AG08395 (cell line): Measurements from ENCODE around the gene FTCD.
"Not testable (repeated sequence)": the region's sequence is repeated elsewhere in the genome, so short reads cannot be mapped to it uniquely, and the experiment has no call there.

Experiments
- DNase-seq: peaks from one replicate; pipeline ENCODE4 v3.0.0; 2012; ENCODE audit warnings: mixed read lengths, low spot score

FTCD gene

DNA sequence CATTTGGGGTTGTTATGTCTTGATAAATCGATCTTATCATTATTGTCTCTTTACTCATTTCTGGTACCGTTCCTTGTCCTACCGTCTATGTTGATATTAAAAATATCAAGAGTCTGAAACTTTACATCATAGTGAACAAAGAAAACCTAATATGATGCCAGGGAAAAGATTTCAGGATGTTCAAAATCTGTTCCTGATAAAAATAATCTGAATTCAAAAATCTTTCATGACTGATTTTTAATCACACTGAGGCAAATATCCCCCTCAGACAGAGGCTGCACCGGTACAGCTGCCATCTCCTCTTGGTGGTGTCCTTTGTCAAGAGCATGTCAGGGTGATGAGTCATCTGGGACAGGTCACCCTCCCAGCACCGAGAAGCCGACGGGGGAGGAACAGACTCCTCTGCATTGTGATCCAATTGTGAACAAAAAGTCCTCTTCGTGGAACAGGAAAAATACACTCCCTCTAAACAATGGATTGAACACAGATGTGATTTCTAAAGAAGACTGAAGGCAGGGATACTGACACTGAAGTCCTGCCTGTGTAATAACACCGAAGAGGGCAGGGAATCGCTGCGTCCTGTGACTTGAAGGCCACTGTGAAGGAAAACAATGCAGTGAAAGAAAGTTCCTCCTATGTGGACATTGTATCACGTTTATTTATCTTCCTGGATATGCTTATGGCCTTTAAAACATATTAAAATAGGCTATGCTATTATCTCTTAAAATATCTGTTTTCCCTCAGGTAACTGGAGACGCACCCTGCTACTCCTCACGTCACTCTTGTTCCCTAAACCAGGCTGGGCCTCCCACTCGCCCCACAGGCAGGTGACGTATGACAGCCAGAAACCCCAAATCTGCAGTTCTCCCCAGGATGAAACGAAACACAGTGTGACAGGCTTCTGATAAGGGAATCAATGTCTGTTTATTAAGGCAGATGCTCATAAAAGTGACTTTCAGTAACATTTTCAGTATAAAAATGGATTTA, 33.1 kb upstream of the FTCD start:
- DNase-seq = peak; percentile 69

DNA sequence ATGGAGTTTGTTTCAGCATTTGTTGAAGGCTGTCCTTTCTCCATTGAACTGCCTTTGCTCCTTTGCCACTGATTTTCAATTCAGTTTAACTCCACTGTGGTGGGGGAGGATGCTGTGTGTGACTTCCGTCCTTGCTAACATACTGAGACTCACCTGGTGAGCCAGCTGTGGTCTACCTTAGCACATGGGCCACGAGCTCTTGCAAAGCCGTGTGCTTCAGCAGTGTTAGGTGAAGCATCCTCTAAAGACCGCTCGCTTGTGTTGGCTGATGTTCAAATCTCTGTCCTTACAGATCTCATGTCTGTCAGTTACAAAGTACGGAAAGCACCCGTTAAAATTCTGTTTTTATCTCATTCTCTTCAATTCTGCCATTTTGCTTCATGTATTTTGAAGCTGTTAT, 32.4 kb upstream of the FTCD start:
- no peak for DNase-seq

DNA sequence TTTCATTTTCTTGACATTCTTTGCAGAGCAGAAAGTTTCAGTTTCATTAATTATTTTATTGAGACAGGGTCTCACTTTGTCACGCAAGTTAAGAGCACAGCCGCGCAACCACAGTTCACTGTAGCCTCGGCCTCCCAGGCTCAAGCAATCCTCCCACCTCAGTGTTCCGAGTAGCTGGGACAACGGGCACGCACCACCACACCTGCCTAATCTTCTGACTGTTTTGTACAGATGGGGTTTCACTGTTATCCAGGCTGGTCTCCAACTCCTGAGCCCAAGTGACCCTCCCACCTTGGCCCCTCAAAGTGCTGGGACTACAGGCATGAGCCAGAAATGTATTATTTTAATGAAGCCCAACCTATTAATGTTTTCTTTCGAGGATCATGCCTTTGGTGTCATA, 31.9 kb upstream of the FTCD start:
- no peak for DNase-seq

DNA sequence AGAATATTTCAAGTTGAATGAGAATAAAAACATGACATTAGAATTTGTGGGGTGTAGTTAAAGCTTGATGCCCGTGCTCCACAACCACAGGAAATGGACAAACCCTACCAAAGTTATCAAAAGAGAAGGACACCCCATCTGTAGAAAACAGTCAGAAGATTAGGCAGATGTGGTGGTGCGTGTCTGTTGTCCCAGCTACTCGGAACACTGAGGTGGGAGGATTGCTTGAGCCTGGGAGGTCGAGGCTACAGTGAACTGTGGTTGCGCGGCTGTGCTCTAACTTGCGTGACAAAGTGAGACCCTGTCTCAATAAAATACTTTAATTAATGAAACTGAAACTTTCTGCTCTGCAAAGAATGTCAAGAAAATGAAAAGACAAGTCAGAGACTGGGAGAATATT, 30.3 kb upstream of the FTCD start:
- no peak for DNase-seq

DNA sequence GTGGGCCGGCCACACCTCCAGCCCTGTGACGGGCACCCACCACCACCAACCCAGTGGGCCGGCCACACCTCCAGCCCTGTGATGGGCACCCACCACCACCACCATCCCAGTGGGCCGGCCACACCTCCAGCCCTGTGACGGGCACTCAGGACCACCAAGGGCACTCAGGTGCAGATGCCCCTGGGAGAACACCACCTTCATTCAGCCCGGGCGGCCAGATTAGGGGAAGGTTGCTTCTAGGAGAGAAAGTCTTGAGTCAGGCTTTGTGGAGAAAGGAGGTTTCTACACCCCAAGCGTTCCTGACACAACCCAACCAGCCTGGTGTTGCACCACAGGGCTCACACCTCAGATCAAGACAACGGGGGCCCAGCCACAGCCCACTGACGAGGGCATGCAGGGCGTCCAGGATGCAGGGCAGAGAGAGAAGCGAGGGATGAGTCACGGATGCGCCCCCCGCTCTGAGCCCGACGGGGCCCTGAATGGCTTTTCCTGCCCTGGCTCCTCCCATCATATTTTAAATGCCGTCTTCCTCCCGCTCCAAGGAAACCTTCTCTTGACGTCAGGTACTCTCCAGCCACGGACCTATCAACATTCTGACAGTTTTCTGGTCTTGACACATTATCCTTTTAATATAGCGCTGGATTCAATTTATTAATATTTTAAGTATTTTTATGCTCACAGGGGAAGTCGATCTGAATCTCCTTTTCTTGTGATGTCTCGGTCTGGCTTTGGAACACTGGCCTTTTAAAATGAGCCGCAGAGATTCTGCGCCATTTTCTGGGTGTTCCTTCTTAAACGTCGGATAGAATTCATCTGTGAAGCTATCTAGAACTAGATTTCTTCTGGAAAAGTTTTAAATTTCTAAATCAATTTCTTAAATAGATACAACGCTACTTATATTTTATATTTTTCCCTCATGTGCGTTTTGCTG, 29.5 kb upstream of the FTCD start:
- DNase-seq = peak; percentile 54

DNA sequence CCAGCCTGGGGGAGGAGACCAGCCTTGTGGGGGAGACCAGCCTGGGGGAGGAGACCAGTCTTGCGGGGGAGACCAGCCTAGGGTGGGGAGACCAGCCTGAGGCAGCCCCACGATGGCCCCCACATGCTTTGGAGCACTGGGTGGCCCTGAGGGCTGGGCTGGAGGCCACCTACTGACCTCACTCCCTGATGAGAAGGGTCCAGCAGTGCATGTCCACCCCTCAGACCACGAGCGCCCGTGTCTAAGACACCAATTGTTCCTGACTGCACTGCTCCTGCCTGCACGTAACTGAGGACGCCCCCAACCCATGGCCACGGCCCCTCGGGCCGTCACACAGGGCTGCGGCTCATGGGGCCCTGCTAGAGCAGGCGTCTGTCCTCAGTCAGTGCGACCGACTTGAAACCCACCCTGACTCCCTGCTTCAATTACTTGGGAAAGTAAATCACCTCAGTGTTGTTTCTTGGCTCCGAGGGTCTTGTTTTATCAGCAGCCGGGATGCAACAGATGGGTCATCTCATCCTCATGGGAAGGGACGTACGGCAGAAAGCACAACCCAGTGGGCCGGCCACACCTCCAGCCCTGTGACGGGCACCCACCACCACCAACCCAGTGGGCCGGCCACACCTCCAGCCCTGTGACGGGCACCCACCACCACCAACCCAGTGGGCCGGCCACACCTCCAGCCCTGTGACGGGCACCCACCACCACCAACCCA, 28.7 kb upstream of the FTCD start, which contains the start of gene SPATC1L:
SPATC1L (minus strand) TSS at position 550 of the 715 bp plus-strand sequence. CDS start 1,643 bp downstream, outside the sequence.
- DNase-seq = peak; percentile 74

DNA sequence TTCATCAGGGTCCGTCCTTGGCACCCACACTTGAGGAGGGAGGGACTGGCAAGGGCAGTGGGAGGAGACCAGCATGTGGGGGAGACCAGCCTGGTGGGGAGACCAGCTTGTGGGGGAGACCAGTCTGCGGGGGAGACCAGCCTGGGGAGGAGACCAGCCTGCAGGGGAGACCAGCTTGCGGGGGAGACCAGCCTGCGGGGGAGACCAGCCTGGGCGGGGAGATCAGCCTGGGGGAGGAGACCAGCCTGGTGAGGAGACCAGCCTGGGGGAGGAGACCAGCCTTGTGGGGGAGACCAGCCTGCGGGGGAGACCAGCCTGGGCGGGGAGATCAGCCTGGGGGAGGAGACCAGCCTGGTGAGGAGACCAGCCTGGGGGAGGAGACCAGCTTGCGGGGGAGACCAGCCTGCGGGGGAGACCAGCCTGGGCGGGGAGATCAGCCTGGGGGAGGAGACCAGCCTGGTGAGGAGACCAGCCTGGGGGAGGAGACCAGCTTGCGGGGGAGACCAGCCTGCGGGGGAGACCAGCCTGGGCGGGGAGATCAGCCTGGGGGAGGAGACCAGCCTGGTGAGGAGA, 28.0 kb upstream of the FTCD start:
- DNase-seq = not testable (repeated sequence)

DNA sequence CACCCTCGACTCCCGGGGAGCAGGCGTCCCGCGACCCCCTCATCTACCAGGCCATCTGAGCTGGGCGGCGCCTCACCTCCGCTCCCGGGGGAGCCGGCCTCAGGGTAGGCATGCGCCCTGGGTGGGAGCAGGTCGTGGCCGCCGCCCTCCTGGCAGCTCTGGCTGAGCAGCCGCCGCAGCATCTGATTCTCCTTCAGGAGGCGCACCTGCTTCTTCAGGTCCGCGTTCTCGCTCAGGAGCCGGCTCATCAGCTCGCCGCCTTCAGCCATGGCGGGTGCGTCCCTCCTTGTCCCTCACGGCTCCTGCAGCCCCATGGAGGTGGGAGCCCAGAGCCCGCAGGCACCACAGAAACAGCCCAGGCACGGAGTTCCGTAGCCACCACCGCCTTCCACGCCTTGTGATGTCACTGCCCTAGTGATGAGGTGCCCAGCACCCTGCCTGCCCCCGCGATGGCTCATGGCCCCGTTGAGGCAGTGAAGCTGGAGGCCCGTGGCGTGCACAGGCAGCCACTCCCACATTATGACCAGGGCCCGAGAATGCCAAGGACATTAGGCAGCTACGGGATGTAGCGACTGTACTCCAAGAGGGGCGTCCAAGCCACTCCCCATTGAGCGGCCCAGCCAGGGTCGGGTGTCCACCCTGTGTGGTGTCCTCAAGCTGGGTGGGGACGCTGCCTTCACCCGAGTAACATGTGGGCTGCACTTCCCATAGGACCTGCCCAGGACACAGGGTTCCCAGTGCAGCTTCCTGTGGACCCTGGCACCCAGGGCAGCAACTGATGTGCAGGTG, 27.4 kb upstream of the FTCD start:
- peak; percentile 13 for DNase-seq

DNA sequence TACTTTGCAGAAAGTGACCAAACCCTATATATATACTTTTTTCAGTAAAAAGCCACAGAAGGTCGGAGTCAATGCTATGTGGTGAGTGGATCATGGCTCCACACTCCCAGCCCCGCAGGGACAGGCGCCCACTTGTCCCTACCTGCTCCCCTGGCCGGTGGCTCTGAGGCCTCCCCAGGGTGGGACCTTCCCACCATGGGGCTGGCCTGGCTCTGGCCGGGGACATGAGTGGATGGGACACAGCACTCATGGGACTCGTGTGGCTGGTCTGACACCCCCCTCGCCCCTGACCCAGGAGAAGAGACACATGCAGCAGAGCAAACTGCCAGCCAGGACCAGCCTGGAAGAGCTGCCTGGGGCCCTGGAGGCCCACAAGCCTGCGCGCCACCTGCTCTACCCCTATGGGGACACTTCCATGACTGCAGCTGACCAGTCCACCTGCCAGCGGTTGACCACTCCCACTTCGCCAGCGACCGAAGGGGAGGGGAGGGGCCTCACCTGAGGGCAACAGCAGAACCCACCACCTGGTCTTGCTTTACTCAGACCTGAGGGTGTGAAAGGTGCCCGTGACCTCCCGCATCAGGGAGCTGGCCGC, 26.7 kb upstream of the FTCD start:
- no peak for DNase-seq

DNA sequence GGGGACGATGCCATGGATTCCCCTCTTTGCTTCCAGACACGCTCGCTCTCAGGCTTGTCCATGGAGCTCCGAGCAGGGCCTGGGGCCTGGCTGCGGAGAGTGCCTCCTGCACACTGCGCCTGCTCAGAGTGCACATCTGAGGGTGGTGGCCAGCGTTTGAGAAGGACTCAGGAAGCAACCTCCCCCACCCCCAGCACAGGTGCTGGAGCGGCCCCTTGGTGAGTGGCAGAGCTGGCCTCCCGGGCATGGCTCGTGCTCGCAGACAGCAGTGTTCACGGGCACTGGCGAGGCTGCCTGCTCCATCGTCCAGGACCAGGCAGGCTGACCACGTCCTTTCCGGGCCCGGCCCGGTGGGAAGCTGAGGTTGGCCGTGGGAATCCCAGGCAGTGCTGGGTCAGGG, 26.1 kb upstream of the FTCD start:
- no peak for DNase-seq

DNA sequence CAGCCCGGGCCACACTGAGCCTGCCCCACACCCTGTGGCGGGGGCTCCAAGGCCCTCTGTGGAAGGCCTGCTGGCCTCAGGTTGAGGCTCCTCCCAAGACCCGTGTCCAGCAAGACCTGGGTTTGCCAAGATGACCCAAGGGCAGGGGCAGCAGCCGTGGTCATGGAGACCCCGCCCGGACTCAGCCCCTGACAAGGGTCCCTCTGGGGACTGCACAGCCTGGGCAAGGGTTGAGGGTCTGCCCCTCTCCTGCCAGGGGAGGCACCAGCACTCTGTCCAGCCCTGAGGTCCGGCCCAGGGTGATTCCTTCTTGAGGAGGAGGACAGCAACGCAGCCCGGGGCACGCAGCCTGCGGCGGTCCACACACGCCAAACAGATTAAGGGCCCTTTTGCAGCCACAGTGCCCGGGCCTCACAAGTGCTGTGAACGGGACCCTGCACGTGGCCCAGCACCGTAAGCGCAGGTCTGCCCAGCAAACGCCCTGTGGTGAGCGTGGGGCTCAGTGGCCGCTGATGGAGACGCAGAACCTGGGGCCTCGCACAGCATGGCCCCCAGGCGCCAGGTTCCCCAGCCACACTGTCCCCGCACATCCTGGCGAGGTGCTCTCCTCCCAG, 25.5 kb upstream of the FTCD start:
- DNase-seq = no peak

DNA sequence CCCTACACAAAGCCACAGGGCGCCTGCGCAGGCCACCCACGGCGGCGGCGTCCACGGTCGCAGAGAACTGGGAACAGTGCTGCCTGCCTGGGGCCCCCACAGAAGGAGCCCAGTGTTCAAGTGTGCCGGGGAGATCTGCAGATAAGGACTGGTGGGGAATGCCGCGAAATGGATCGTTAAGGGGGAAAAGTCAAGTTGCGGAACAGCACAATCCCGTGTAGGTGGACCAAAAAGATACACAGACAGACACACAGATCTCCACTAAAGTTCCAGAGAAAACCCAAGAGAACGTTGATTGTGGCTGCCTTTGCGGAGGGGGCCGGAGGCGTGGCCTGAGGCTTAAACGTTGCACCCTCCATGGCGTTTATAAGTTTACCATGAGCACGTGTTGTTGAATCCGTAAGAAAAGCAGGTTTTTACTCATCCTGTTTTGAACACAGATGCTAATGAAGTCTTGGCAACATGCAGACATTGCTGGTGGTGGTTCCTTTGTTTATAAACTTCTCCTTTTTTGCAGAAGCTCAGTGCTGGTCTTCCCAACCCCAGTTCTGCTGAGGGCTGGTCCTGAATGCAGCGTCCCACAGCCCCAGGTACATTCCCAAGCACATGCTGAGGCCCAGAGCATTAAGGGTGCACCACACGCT, 24.8 kb upstream of the FTCD start:
- no peak for DNase-seq

DNA sequence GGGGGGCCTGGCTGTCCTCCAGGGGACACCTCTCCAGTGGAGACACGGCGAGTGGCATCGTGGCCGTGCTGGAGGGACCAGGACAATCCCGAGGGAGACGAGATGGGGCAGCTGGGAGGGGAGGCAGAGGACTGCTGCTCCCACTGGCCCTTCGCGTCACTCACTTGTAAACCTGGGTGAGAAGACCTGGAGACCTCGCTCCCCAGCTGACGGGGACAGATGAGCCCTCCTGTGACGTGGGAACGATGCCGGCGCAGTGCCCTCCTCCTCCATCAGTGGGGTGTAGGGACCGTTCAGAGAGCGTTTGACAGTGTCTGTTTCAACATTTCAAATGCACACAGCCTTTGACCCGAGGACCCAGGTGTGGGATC, 24.3 kb upstream of the FTCD start:
- no peak for DNase-seq

DNA sequence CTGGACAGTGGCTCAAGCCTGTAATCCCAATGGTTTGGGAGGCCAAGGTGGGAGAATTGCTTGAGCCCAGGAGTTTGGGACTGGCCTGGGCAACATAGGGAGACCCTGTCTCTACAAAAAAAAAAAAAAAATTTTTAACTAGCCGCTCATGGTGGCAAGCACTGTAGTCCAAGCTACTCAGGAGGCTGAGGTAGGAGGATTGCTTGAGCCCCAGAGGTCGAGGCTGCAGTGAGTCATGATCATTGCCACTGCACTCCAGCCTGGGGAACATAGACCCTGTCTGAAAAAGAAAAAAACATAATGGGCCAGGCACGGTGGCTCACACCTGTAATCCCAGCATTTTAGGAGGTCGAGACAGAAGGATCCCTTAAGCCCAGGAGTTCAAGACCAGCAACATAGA, 23.6 kb upstream of the FTCD start:
- DNase-seq = no peak

DNA sequence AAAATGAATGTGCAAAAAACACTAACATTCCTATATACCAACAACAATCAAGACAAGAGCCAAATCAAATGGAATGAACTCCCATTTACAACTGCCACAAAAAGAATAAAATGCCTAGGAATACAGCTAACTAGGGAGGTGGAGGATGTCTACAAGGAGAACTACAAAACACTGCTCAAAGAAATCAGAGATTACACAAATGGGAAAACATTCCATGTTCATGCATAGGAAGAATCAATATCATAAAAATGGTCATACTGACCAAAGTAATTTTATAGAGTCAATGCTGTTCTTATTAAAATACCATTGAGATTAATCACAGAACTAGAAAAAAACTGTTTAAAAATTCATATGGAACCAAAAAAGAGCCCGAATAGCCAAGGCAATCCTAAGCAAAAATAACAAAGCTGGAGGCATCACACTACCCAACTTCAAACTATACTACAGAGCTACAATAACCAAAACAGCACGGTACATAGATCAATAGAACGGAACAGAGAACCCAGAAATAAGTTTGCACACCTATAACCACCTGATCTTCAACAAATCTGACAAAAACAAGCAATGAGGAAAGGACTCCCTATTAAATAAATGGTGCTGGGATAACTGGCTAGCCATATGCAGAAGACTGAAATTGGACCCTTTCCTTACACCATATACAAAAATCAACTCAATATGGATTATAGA, 21.2 kb upstream of the FTCD start:
- not testable (repeated sequence) for DNase-seq

DNA sequence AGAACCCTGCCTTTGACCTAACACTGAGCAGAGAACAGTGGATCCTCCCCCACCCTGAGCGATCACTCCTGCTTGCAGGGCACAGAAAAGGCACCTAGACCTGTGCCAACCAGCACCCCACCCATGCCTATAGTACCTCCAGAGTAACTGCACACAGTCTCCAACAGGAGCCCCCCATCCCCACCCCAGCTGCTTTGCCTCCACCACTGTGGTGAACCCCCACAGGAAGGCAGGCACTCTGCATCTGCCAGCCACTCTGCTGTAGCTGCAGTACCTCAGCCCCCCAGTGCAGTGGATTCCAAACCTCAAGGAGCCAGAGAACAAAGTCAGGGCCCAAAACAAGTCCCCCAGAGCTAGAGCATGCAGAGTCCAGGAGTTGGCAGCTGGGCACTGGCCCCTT, 18.2 kb upstream of the FTCD start:
- no peak for DNase-seq

DNA sequence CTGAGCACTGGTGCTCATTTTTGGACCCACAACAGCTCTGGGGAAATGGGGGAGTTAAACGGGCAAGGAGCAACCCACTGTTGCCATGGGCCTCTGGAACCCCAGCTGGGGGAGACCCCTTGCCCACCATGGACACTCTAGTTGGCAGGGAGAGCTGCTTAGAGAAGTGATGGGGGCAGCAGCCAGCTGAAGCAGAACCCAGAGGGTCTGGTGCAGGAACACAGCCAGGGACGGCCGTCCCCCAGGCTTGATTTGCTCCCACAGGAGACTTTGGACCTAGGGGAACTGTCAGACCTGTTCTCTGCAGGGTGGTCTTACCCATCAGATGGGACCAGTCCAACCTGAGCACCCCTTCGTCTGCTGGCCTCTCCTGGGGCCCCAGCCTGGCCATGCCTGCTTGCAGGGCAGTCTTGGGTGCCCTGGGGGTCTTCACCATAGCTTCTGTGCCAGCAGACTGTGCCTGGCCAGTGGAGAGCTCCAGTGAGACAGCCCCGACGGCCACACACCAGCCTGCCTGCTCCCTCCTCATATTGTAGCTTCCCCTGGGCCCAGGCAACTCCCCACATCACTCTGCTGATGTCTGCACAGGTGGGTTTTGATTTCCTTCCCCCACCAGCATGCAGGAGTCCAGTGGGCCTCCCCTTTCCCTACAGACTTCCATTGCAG, 17.6 kb upstream of the FTCD start:
- DNase-seq = no peak
